GM12891 (cell line): Measurements from ENCODE around the gene EIF3D.
A peak's percentile ranks its signal among the peaks of the same experiment; 100 is the strongest.

Experiments used
- DNase-seq: peaks from one replicate; pipeline ENCODE4 v3.0.0; 2011; ENCODE audit warnings: low spot score; ENCODE audit not compliant: insufficient read length
- FAIRE-seq: peaks from 2 replicates; lab custom pipeline; 2011; peaks lifted over from hg19 to GRCh38; lab: Jason Lieb, UNC
- PAX5 ChIP-seq: IDR thresholded peaks from 2 replicates; pipeline ENCODE4 v1.6.1; 2011; ENCODE audit warnings: low read length, moderate library complexity, mild to moderate bottlenecking; ENCODE audit not compliant: insufficient read depth, severe bottlenecking
- POLR2A ChIP-seq: IDR thresholded peaks from 2 replicates; pipeline ENCODE4 v1.6.1; 2011; ENCODE audit warnings: low read depth, low read length, control low read depth
- POLR2AphosphoS5 ChIP-seq: IDR thresholded peaks from 2 replicates; pipeline ENCODE4 v1.6.1; 2011; ENCODE audit warnings: low read depth, low read length, control low read depth
- POU2F2 ChIP-seq: IDR thresholded peaks from 2 replicates; pipeline ENCODE4 v1.6.1; 2011; ENCODE audit warnings: low read depth, mild to moderate bottlenecking, control low read depth, low read length, moderate library complexity
- SPI1 ChIP-seq: IDR thresholded peaks from 2 replicates; pipeline ENCODE4 v1.6.1; 2011; ENCODE audit warnings: low read depth, low read length, control low read depth
- TAF1 ChIP-seq: IDR thresholded peaks from 2 replicates; pipeline ENCODE4 v1.6.1; 2011; ENCODE audit warnings: low read depth, low read length, control low read depth

The EIF3D gene

GRCh38 chr22:36486619-36487384 lies 42.2 kb downstream of the EIF3D start:
- no peak for DNase-seq
- FAIRE-seq, result peak; percentile 20

GRCh38 chr22:36481393-36482168 lies 47.4 kb downstream of the EIF3D start, which contains the start of gene TXN2:
Gene TXN2, minus strand, starts transcription at chr22:36481640. Its CDS starts 803 bp downstream, at chr22:36480837.
- TF ChIP-seq TAF1, result peak; percentile 92
- TF ChIP-seq POLR2AphosphoS5, result peak; percentile 98
- peak; percentile 84 for TF ChIP-seq POU2F2
- TF ChIP-seq POLR2A, result peak; percentile 98
- peak; percentile 60 for TF ChIP-seq SPI1
- TF ChIP-seq PAX5, result no peak
- FAIRE-seq (peak; percentile 100), DNase-seq (peak; percentile 99)

More at GRCh38 chr22:36486619-36487384, 42.2 kb downstream of the EIF3D start:
- TF ChIP-seq TAF1 (no peak), PAX5 (no peak), POLR2A (no peak), POU2F2 (no peak), POLR2AphosphoS5 (no peak), SPI1 (no peak)

GRCh38 chr22:36480941-36481392 lies 48.0 kb downstream of the EIF3D start:
- TF ChIP-seq POU2F2, result no peak
- no peak for TF ChIP-seq SPI1
- no peak for TF ChIP-seq TAF1
- TF ChIP-seq PAX5, result no peak
- no peak for DNase-seq
- FAIRE-seq, result no peak

GRCh38 chr22:36478966-36479365 lies 50.0 kb downstream of the EIF3D start:
- TF ChIP-seq SPI1 (no peak), TAF1 (no peak), POU2F2 (no peak), POLR2AphosphoS5 (no peak), POLR2A (no peak), PAX5 (no peak)
- FAIRE-seq, result no peak
- DNase-seq, result no peak

- DNase-seq (no peak), FAIRE-seq (no peak)
- TF ChIP-seq POLR2AphosphoS5, result no peak
- no peak for TF ChIP-seq POLR2A
- TF ChIP-seq TAF1, result no peak
- TF ChIP-seq SPI1, result no peak
- TF ChIP-seq POU2F2, result no peak
- TF ChIP-seq PAX5, result no peak
Measured at GRCh38 chr22:36475341-36475740, 53.6 kb downstream of the EIF3D start.

GRCh38 chr22:36472689-36473088 lies 56.3 kb downstream of the EIF3D start:
- TF ChIP-seq PAX5 (no peak), POU2F2 (no peak), POLR2AphosphoS5 (no peak), TAF1 (no peak), POLR2A (no peak)
- DNase-seq, result no peak
- FAIRE-seq, result no peak

GRCh38 chr22:36471341-36471821 lies 57.6 kb downstream of the EIF3D start:
- DNase-seq, result no peak
- FAIRE-seq, result no peak
- TF ChIP-seq TAF1 (no peak), SPI1 (no peak), PAX5 (no peak), POLR2AphosphoS5 (no peak), POU2F2 (no peak), POLR2A (no peak)

DNA sequence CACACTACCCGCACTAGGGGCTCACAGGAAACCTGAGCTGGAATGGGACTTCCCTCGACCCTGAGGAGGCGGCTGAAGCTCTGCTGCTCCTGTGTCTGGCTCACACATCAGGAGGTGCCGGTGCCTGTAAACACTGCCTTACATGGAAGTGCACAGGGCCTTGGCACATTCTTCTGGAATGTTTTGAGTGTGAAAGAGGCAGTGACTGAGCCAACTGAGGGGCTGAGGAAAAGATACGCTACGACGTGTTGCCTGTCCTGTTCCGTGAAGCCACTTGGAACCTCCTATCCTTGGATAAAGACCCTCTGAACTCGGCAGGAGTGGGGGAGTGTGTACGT lies 58.0 kb downstream of the EIF3D start:
- DNase-seq (no peak), FAIRE-seq (no peak)
- no peak for TF ChIP-seq POLR2AphosphoS5
- TF ChIP-seq TAF1, result no peak
- TF ChIP-seq POU2F2, result no peak
- no peak for TF ChIP-seq POLR2A
- no peak for TF ChIP-seq SPI1
- no peak for TF ChIP-seq PAX5
